ENCODE measurements around the gene MMRN2.

MMRN2 gene

GRCh38 chr10:86904600-86904999, 52.8 kb downstream of the MMRN2 start:
- no peak for TF ChIP-seq CTCF (IDR thresholded peaks at IDR 0.05)
- no peak for DNase-seq (ENCODE audit: low spot score)
- Histone ChIP-seq H3K27ac (no peak overlapping the region), H3K4me3 (no peak overlapping the region)

GRCh38 chr10:86900955-86901354, 56.5 kb downstream of the MMRN2 start:
- H3K4me3 ChIP-seq, result no peak overlapping the region
- peak overlapping the region in 1 of 2 donors; percentile 51 for H3K27ac ChIP-seq
- no peak for TF ChIP-seq CTCF (IDR thresholded peaks at IDR 0.05)
- DNase-seq (ENCODE audit: low spot score), result peak; percentile 83

GRCh38 chr10:86899670-86900276, 57.6 kb downstream of the MMRN2 start:
- DNase-seq (ENCODE audit: low spot score), result no peak
- H3K27ac ChIP-seq, result no peak overlapping the region
- no peak overlapping the region for H3K4me3 ChIP-seq
- peak; percentile 49 for TF ChIP-seq CTCF (IDR thresholded peaks at IDR 0.05)

DNA sequence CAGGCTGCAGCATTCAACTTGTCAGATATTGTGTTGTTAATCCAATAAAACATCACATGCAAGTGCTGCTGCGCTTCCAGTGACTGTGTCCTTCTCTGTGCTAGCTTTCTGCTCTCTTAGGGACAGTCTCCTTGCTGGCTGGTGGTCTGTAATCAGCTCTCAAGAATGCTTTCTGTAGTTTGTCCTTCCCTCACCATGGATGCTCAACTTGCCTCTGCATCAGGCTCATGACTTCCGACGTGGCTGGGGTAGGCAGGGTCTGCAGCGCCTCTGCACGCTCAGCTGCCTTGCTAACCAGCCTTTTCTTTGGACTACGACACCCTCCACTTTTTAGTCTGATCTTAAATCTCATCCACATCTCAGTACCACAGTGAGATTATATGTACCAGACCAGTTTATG, 58.3 kb downstream of the MMRN2 start:
- H3K4me3 ChIP-seq, result no peak overlapping the region
- no peak for TF ChIP-seq CTCF (IDR thresholded peaks at IDR 0.05)
- DNase-seq (ENCODE audit: low spot score), result no peak
- no peak overlapping the region for H3K27ac ChIP-seq

DNA sequence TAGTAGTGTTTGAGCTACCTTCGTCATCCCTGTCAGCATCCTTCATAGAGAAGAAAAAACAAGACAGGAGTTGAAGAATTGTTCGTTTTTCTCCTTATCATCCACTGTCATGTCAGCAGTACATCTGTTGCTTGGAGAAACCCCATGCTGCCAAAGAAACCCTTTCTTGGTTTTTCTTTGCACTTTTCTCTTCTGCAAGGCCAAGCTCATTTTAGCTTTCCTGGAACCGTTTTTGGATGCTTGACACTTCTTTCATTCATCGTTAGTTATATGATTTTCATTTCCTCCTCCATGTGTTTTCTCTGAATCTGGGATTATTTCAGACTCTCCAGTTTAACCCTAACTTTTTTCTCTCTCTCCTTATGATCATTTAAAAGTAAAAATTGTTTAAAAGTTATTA, 58.9 kb downstream of the MMRN2 start:
- H3K27ac ChIP-seq, result no peak overlapping the region
- no peak overlapping the region for H3K4me3 ChIP-seq
- no peak for TF ChIP-seq CTCF (IDR thresholded peaks at IDR 0.05)
- no peak for DNase-seq (ENCODE audit: low spot score)

GRCh38 chr10:86889997-86890396, 67.4 kb downstream of the MMRN2 start:
- no peak for DNase-seq (ENCODE audit: low spot score)
- Histone ChIP-seq H3K4me3 (no peak overlapping the region), H3K27ac (no peak overlapping the region)
- TF ChIP-seq CTCF (IDR thresholded peaks at IDR 0.05), result no peak

DNA sequence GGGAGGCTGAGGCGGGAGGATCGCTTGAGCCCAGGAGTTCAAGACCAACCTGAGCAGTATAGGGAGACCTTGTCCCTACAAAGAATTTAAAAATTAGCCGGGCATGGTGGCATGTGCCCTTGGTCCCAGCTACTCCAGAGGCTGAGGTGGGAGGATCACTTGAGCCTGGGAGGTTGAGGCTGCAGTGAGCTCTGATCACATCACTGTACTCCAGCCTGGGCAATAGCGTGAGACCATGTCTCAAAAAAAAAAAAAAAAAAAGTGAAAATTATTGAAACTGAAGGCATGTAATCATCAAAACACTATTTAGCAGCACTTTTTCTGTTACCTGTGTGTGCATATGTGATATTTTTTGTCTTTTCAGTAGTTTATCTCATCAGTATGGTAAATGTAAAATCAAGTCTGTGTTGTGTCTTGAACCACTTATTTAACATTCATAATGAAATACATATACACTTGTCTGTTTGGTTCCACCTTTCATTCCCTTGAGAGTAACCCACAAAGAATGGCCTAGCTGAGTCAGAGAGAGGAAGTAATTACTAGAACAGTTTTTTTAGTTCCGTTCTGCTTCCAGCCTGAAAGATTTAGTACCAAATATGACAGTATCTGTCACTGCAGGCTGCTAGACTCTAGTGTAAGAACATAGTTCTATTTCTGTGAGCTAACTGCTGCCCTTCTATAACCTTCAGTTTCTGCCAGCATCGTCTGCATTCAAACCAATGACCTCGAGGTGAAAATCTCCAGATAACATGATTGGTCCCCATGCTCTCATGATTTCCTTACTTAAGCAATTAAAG, 68.6 kb downstream of the MMRN2 start:
- TF ChIP-seq CTCF (IDR thresholded peaks at IDR 0.05), result no peak
- Histone ChIP-seq H3K27ac (peak overlapping the region; percentile 30 to 64), H3K4me3 (no peak overlapping the region)
- no peak for DNase-seq (ENCODE audit: low spot score)
